22Rv1 (cell line): Measurements from ENCODE around the gene G6PC2.
"Not testable (repeated sequence)": the region's sequence is repeated elsewhere in the genome, so short reads cannot be mapped to it uniquely, and the experiment has no call there.

ENCODE experiments used
- H3K27ac ChIP-seq: fragments of 450-650 bp; 2 replicates; pipeline ENCODE4 v1.5.1; 2017
- CTCF ChIP-seq: fragments of 450-650 bp; IDR thresholded peaks from 2 replicates; pipeline ENCODE4 v1.5.1; 2017; ENCODE audit warnings: mild to moderate bottlenecking
- ZFX ChIP-seq: fragments of 450-650 bp; IDR thresholded peaks from 2 replicates; pipeline ENCODE4 v1.6.1; 2017; ENCODE audit warnings: antibody characterized with exemption, borderline replicate concordance

The G6PC2 gene

GRCh38 chr2:168874368-168875054, 26.6 kb upstream of the G6PC2 start:
- TF ChIP-seq ZFX (no peak), CTCF (no peak)
- H3K27ac ChIP-seq, result no peak overlapping the region

DNA sequence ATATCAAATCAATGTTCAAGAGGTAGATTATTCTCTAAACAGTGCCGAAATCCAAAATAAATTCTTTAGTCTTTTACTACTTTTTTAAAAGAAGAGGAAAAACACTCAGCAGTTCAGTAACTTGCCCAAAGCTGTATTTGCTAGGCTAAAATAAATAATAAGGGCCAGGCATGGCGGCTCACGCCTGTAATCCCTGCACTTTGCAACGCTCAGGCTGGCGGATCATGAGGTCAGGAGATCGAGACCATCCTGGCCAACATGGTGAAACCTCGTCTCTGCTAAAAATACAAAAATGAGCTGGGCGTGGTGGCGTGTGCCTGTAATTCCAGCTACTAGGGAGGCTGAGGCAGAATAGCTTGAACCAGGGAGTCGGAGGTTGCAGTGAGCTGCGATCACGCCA, 18.9 kb upstream of the G6PC2 start:
- not testable (repeated sequence) for H3K27ac ChIP-seq

DNA sequence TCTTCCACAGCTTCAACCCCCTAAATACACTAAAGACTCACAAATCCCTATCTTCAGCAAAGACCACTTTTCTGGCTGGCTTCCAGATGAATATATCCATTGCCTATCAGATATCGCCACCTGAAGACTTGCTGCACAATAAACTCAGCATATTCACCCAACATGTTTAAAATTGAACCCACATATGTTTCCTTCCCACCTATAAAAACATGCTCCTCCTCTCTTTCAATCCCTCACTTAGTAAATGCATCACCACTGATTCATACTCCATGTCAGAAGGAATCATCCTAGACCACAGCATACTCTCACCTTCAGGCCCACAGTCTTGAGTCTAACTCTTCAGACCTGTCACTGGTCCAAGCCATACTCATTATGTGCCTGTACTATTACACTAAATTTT, 16.1 kb upstream of the G6PC2 start:
- H3K27ac ChIP-seq, result no peak overlapping the region

GRCh38 chr2:168889635-168890005, 11.5 kb upstream of the G6PC2 start:
- TF ChIP-seq ZFX (no peak), CTCF (no peak)
- H3K27ac ChIP-seq, result no peak overlapping the region

More for the DNA sequence above, 16.1 kb upstream of the G6PC2 start:
- TF ChIP-seq ZFX, result no peak
- no peak for TF ChIP-seq CTCF

DNA sequence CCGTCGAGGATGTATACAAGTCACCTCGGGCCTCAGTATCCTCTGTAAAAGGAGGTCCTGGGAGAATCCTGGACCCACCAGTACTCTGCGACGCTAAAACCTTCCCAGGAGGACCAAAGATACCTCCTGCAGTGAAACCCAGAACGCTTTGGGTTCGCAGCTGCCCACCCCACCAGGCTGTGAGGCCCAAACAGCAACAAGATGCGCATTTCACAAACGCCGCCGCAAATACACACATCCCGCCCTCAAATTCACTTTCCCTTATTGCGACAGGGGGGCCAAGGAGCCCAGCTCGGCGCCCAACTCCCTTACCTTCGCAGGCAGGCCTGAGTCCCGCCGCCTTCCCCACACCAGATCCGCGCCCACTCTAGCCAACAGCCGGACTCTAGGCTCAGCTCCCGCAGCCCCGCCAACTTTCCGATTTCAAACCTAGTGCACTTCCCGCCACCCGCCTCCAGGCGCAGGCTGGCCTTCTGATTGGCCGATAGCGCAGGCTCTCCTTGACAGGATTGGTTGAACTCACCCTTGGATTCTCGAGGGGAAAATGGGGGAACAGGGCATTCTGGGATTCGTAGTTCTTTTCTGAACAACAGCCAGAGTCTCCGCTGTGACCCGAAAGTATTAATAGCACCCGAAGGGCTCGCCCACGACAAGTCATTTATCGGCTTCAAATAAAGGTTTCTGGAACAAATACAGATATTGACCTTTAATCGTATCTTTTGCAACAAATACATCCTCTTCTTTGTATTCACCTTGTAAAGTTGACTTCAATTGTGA, 10.9 kb upstream of the G6PC2 start, which contains the start of gene SPC25:
TSS of gene SPC25 (minus strand) at position 425 of the 777 bp plus-strand sequence. CDS start 911 bp downstream, outside the sequence.
- TF ChIP-seq CTCF (no peak), ZFX (no peak)
- no peak within 1 kb of the TSS for H3K27ac ChIP-seq

GRCh38 chr2:168892327-168892726, 8.8 kb upstream of the G6PC2 start:
- TF ChIP-seq CTCF, result no peak
- no peak for TF ChIP-seq ZFX
- H3K27ac ChIP-seq, result no peak overlapping the region

DNA sequence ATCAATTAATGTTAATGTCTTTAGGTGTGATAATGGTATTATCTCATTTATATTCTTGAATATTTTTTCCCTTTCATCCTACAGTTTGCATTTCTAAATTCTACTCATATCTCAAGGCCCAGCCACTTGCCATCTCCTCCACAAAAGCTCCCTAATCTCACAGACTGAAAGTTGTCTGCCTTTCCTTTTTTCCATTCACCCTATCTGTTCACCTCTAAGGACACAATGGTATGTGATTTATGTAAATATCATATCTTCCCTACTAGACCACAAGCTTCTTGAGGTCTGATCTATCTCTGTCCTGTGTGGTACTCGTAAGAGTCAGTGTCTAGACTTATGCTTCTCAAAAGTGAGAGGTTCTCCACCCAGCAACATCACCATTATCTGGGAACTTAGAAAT, 7.0 kb upstream of the G6PC2 start:
- TF ChIP-seq ZFX (no peak), CTCF (no peak)
- H3K27ac ChIP-seq, result no peak overlapping the region
